K562 (cell line): ENCODE data around the gene VDAC2. TPM values are rescaled to one million over a fixed set of nuclear protein-coding genes. Genes with fewer than 3 reads are reported as not detected.
A peak's percentile ranks its signal among the peaks of the same experiment; 100 is the strongest.

Source experiments
- ATAC-seq: fragments of 200-7000 bp; cut with Tn5 transposase; 3 replicates; pipeline ENCODE4 v1.9.1; 2020; ENCODE audit warnings: moderate library complexity
- BruUV-seq: library from RNA; stranded (reverse); fragments of 400-500 nt; replicated peaks from 2 replicates; lab custom pipeline; 2021; lab: Mats Ljungman, UMichigan
- CTCF ChIA-PET: fragments of 300-600 bp; formaldehyde crosslinking; extraction: SDS; loops from one replicate; lab custom pipeline; 2021; ENCODE audit warnings: low intra/inter-chr PET ratio; lab: Yijun Ruan, JAX
- POLR2A ChIA-PET: fragments of 300-600, 350-650 bp; sonication (Branson Sonifier 250); formaldehyde crosslinking; extraction: SDS; loops from one replicate; lab custom pipeline; 2021; ENCODE audit warnings: antibody characterized with exemption, inconsistent platforms; lab: Yijun Ruan, JAX
- DNase-seq, 4 experiments: peaks; one replicate each; pipeline versions ENCODE4 v3.0.0 to v3.0.0-alpha.2; 2011 to 2018; ENCODE audit warnings: low spot score in 3 of 4, mixed read lengths in 3 of 4; ENCODE audit errors: extremely low read depth in 1 of 4
- FAIRE-seq: peaks from 2 replicates; lab custom pipeline; 2011; peaks lifted over from hg19 to GRCh38; lab: Jason Lieb, UNC
- H2AFZ ChIP-seq: 2 replicates; pipeline ENCODE4 v1.6.0; 2011; ENCODE audit warnings: low read depth, low read length, control low read depth, inconsistent platforms
- H3K27ac ChIP-seq: fragments of 200-600 bp; 3 replicates; pipeline ENCODE4 v1.8.0; 2011; ENCODE audit warnings: low read depth, mild to moderate bottlenecking, control low read depth, inconsistent platforms, low read length, moderate library complexity, mixed read lengths; ENCODE audit errors: extremely low read depth
- H3K27me3 ChIP-seq, 2 experiments: fragments of 300-600 bp in 1 of 2; 2 replicates in 1 of 2; 3 replicates in 1 of 2; pipeline versions ENCODE4 v1.6.0 to v1.8.0; 2011; ENCODE audit warnings: inconsistent platforms in 2 of 2, low read length in 2 of 2, mild to moderate bottlenecking in 1 of 2, mixed read lengths in 1 of 2, moderate library complexity in 1 of 2; ENCODE audit not compliant: control insufficient read depth in 2 of 2, insufficient read depth in 2 of 2
- H3K36me3 ChIP-seq: fragments of 300-600 bp; 3 replicates; pipeline ENCODE4 v1.8.0; 2011; ENCODE audit warnings: mild to moderate bottlenecking, low read length, inconsistent platforms; ENCODE audit not compliant: control insufficient read depth, insufficient read depth
- H3K4me1 ChIP-seq, 2 experiments: fragments of 200-600 bp in 1 of 2; replicated peaks in 1 of 2; 2 replicates in 1 of 2; 3 replicates in 1 of 2; pipeline versions ENCODE4 v1.5.1 to v1.8.0; 2011; ENCODE audit warnings: inconsistent platforms in 2 of 2, low read length in 2 of 2, mild to moderate bottlenecking in 1 of 2, mixed read lengths in 1 of 2, moderate library complexity in 1 of 2; ENCODE audit not compliant: control insufficient read depth in 2 of 2, insufficient read depth in 2 of 2
- H3K4me2 ChIP-seq: 2 replicates; pipeline ENCODE4 v1.6.1; 2011; ENCODE audit warnings: low read length, control low read depth, inconsistent platforms, mixed read lengths; ENCODE audit not compliant: insufficient read depth
- H3K4me3 ChIP-seq: fragments of 200-600 bp; sonication (generic), shearing (Covaris generic); 2 replicates; pipeline ENCODE4 v1.5.1; 2016; ENCODE audit warnings: control low read depth, inconsistent platforms
- H3K79me2 ChIP-seq: fragments of 200-600 bp; 3 replicates; pipeline ENCODE4 v1.8.0; 2011; ENCODE audit warnings: low read length, inconsistent platforms; ENCODE audit not compliant: control insufficient read depth, insufficient read depth
- H3K9ac ChIP-seq, 2 experiments: 2 replicates each; pipeline versions ENCODE4 v1.6.0 to v1.6.1; 2011; ENCODE audit warnings: low read depth in 2 of 2, low read length in 2 of 2, control low read depth in 1 of 2, inconsistent platforms in 1 of 2, mild to moderate bottlenecking in 1 of 2, mixed read lengths in 1 of 2; ENCODE audit not compliant: insufficient read depth in 1 of 2
- H3K9me1 ChIP-seq: one replicate; pipeline ENCODE4 v1.6.0; 2011; ENCODE audit warnings: inconsistent platforms, mild to moderate bottlenecking, low read length, moderate library complexity; ENCODE audit not compliant: control insufficient read depth, insufficient read depth
- H3K9me3 ChIP-seq: replicated peaks from 2 replicates; pipeline ENCODE4 v1.5.1; 2011; ENCODE audit warnings: low read depth, low read length, inconsistent platforms; ENCODE audit not compliant: control insufficient read depth, insufficient read depth
- H4K20me1 ChIP-seq: replicated peaks from 2 replicates; pipeline ENCODE4 v1.6.1; 2011; ENCODE audit warnings: low read length, inconsistent platforms, mixed read lengths; ENCODE audit not compliant: control insufficient read depth, insufficient read depth
- RFX1 ChIP-seq: fragments of 450-650 bp; IDR thresholded peaks from 2 replicates; pipeline ENCODE4 v1.6.1; 2016; ENCODE audit warnings: mild to moderate bottlenecking, moderate library complexity
- TOE1 ChIP-seq, 2 experiments: fragments of 450-650 bp in 1 of 2; sonication (generic) in 1 of 2; formaldehyde crosslinking in 1 of 2; IDR thresholded peaks; 2 replicates each; pipeline versions ENCODE4 v1.7.1 to v1.8.0; 2016 to 2022; ENCODE audit warnings: borderline replicate concordance in 2 of 2, mild to moderate bottlenecking in 2 of 2, antibody characterized with exemption in 1 of 2, inconsistent platforms in 1 of 2, low read depth in 1 of 2, missing genetic modification reagents in 1 of 2, moderate library complexity in 1 of 2
- WGBS: fragments of 100-300 bp; shearing (Covaris generic); methylation state at CpG from one replicate; pipeline ENCODE4 v1.1.6; 2016; ENCODE audit warnings: low coverage, mixed read lengths; ENCODE audit not compliant: insufficient coverage; ENCODE audit errors: missing lambda C conversion rate; 5-methylcytosine and 5-hydroxymethylcytosine counted together
- in situ Hi-C: fragments of 300-500 bp; cut with MboI; formaldehyde crosslinking; loops from 4 replicates; pipeline ENCODE4 v1.15.0; 2018; ENCODE audit warnings: inconsistent platforms, mixed read lengths
- intact Hi-C: fragments of 100-400 bp; cut with micrococcal nuclease; formaldehyde crosslinking; loops from 2 replicates; pipeline ENCODE4 v1.14.2; 2022
- polyA plus RNA-seq, 8 experiments: library from polyadenylated mRNA; depleted of rRNA in 4 of 8; stranded (reverse) in 5 of 8; unstranded in 3 of 8; fragments of >200 nt; fragmentation: Nextera tagmentation in 2 of 8; fragmentation: Illumina TruSeq in 1 of 8; extraction: Ambion mirVana in 2 of 8; extraction: Trizol in 1 of 8; gene quantifications; 2 replicates each; pipeline versions ENCODE4 v1.2.1 to v1.2.3, GENCODE V29; 2011 to 2014; ENCODE audit warnings: inconsistent platforms in 1 of 8, missing spikeins in 1 of 8
- total RNA-seq, 7 experiments: library from RNA; depleted of rRNA in 6 of 7; stranded (reverse); fragments of >200 nt in 6 of 7; fragmentation: Illumina TruSeq in 2 of 7; extraction: Trizol in 2 of 7; gene quantifications; 2 replicates each; pipeline versions ENCODE4 v1.2.1 to v1.2.3, GENCODE V29; 2011 to 2021; ENCODE audit warnings: low replicate concordance in 1 of 7
- TF ChIP-seq, protein P1 (sequence below): fragments of 450-650 bp; formaldehyde crosslinking; IDR thresholded peaks from 2 replicates; pipeline ENCODE4 v1.4.0; 2020; ENCODE audit warnings: mild to moderate bottlenecking, moderate library complexity
- TF ChIP-seq, protein P2 (sequence below): fragments of 450-650 bp; IDR thresholded peaks from 2 replicates; pipeline ENCODE4 v1.6.1; 2018; ENCODE audit not compliant: partially characterized antibody

Gene VDAC2
- total and polyA plus RNA-seq, 9 of the 15 experiments (the other 6 are each of a cell fraction or from before 2014, with no cell fraction given) = 139 to 450 (median 250) TPM

DNA sequence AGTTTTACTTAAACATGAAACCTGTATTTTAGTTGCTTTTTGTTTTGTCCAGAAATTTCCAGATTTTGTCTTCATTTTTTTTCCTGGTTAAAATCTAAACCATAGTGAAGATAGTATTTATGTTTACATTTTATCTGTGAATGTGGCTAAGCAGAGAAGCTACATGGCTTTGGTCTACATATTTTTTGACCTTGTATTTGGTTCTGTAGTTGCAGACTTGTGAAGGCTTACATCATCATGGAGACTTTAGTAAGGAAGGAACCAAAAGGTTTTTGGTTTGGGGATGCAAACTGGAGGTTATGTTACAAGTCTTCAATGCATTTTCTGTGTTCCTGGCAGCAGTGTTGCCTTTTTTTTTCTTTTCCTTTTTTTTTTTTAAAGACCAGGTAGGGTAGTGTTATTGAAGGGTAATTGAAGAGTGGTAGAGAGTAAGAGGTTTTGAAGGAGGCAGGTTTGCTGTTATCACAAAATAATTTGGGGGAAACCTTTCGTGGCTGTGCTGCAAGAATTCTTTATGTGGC, 30.9 kb upstream of the VDAC2 start:
- Histone ChIP-seq H3K36me3 (peaks cover 15% of the 10 kb centered on the region), H3K4me1 (peaks cover 0 to 3% of the 10 kb centered on the region in 2 experiments; a peak in 2 of 5 replicates), H3K4me3 (no peak overlapping the region), H3K27ac (no peak overlapping the region), H3K9ac (no peak overlapping the region), H3K79me2 (no peaks in the 10 kb centered on the region), H3K9me3 (no peaks in the 10 kb centered on the region), H3K9me1 (no peaks in the 10 kb centered on the region), H3K27me3 (no peaks in the 10 kb centered on the region), H3K4me2 (no peak overlapping the region), H4K20me1 (no peaks in the 10 kb centered on the region), H2AFZ (no peak overlapping the region)
- POLR2A ChIA-PET = no interaction called here
- intact Hi-C loops (no loop called here), in situ Hi-C loops (no loop called here)
- CTCF ChIA-PET = no interaction called here
- DNase-seq = no peak
- no TSS peak for BruUV-seq
- no peak for FAIRE-seq
- no peak for ATAC-seq
- TF ChIP-seq, protein P1, sequence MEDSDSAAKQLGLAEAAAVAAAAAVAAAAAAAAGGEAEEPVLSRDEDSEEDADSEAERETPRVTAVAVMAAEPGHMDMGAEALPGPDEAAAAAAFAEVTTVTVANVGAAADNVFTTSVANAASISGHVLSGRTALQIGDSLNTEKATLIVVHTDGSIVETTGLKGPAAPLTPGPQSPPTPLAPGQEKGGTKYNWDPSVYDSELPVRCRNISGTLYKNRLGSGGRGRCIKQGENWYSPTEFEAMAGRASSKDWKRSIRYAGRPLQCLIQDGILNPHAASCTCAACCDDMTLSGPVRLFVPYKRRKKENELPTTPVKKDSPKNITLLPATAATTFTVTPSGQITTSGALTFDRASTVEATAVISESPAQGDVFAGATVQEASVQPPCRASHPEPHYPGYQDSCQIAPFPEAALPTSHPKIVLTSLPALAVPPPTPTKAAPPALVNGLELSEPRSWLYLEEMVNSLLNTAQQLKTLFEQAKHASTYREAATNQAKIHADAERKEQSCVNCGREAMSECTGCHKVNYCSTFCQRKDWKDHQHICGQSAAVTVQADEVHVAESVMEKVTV (CRISPR knock-in tag) = peak; percentile 12; the same call in 1 of the 2 replicates
- TF ChIP-seq, protein P2, sequence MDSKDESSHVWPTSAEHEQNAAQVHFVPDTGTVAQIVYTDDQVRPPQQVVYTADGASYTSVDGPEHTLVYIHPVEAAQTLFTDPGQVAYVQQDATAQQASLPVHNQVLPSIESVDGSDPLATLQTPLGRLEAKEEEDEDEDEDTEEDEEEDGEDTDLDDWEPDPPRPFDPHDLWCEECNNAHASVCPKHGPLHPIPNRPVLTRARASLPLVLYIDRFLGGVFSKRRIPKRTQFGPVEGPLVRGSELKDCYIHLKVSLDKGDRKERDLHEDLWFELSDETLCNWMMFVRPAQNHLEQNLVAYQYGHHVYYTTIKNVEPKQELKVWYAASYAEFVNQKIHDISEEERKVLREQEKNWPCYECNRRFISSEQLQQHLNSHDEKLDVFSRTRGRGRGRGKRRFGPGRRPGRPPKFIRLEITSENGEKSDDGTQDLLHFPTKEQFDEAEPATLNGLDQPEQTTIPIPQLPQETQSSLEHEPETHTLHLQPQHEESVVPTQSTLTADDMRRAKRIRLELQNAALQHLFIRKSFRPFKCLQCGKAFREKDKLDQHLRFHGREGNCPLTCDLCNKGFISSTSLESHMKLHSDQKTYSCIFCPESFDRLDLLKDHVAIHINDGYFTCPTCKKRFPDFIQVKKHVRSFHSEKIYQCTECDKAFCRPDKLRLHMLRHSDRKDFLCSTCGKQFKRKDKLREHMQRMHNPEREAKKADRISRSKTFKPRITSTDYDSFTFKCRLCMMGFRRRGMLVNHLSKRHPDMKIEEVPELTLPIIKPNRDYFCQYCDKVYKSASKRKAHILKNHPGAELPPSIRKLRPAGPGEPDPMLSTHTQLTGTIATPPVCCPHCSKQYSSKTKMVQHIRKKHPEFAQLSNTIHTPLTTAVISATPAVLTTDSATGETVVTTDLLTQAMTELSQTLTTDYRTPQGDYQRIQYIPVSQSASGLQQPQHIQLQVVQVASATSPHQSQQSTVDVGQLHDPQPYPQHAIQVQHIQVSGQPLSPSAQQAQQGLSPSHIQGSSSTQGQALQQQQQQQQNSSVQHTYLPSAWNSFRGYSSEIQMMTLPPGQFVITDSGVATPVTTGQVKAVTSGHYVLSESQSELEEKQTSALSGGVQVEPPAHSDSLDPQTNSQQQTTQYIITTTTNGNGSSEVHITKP = peak; percentile 70
- TF ChIP-seq RFX1 = no peak
- TF ChIP-seq TOE1 (IDR thresholded peaks at IDR 0.05; ENCODE audit: borderline replicate concordance) = no peak
- no peak for TF ChIP-seq TOE1 (CRISPR knock-in tag; IDR thresholded peaks at IDR 0.05; ENCODE audit: borderline replicate concordance, low read depth)
- WGBS = 48% methylated on average over 1 of the region's 1 CpG
